ENCODE data around the gene WNK4. TPM values are rescaled to one million over a fixed set of nuclear protein-coding genes. Genes with fewer than 3 reads are reported as not detected.

WNK4 gene
- total and polyA plus RNA-seq, 9 of the 15 experiments (the other 6 are each of a cell fraction or from before 2014, with no cell fraction given) = 0.32 to 25.8 (median 4.5) TPM

GRCh38 chr17:42744806-42745617 lies 35.4 kb upstream of the WNK4 start, which contains the start of gene EZH1 (continued):
- TF ChIP-seq JUN (IDR thresholded peaks at IDR 0.05; ENCODE audit: borderline replicate concordance, low read depth, low read length) (no peak), JUN (CRISPR knock-in tag; IDR thresholded peaks at IDR 0.05; ENCODE audit: borderline replicate concordance) (0 out of 2 replicates have a peak, but pooled peaks have one; percentile 57), SRSF3 (IDR thresholded peaks at IDR 0.05; ENCODE audit: insufficient read depth, low read length) (no peak), PHB (CRISPR knock-in tag; IDR thresholded peaks at IDR 0.05) (no peak), KDM1A (IDR thresholded peaks at IDR 0.05) (no peak), FOXP4 (CRISPR knock-in tag; IDR thresholded peaks at IDR 0.05; ENCODE audit: borderline replicate concordance) (0 out of 2 replicates have a peak, but pooled peaks have one; percentile 27), RBM25 (IDR thresholded peaks at IDR 0.05; ENCODE audit: low read depth, low read length, severe bottlenecking) (no peak), PRPF4 (IDR thresholded peaks at IDR 0.05; ENCODE audit: insufficient read depth, low read depth, low read length, poor library complexity, severe bottlenecking) (no peak), ADNP (tag; IDR thresholded peaks at IDR 0.05) (no peak), MIER1 (IDR thresholded peaks at IDR 0.05; ENCODE audit: low read depth) (no peak), MAZ (CRISPR knock-in tag; conservative IDR thresholded peaks at IDR 0.05 in 1 of 2, IDR thresholded peaks at IDR 0.05 in 1 of 2) (peak in 1 of 2 experiments; percentile 93; a peak in 2 of 4 replicates), CGGBP1 (CRISPR knock-in tag; IDR thresholded peaks at IDR 0.05) (no peak), SNRNP70 (optimal IDR thresholded peaks at IDR 0.05; ENCODE audit: low read depth, low read length) (no peak), HBP1 (CRISPR knock-in tag; IDR thresholded peaks at IDR 0.05) (no peak), UBTF (IDR thresholded peaks at IDR 0.05; ENCODE audit: borderline replicate concordance in 1 of 2, low read depth in 2 of 2, low read length in 2 of 2) (0 out of 4 replicates have a peak, but pooled peaks of 1 of the 2 experiments have one; percentile 25), HIVEP1 (CRISPR knock-in tag; IDR thresholded peaks at IDR 0.05) (no peak), IFI16 (CRISPR knock-in tag; IDR thresholded peaks at IDR 0.05) (no peak), POLR2G (IDR thresholded peaks at IDR 0.05; ENCODE audit: low read depth, low read length) (peak; percentile 91), ETS1 (conservative IDR thresholded peaks at IDR 0.05; ENCODE audit: control insufficient read depth, low read depth, low read length) (0 out of 2 replicates have a peak, but pooled peaks have one; percentile 30)

Measured in K562 (cell line).